Neural cell (in vitro differentiated cells): ENCODE measurements around the gene IL3RA.

Experiments used
- EP300 ChIP-seq: fragments of 450-650 bp; conservative IDR thresholded peaks from 2 replicates; pipeline ENCODE4 v1.6.1; 2014; ENCODE audit warnings: antibody characterized with exemption, mild to moderate bottlenecking, moderate library complexity; ENCODE audit not compliant: poor library complexity, severe bottlenecking
- POLR2AphosphoS5 ChIP-seq: IDR thresholded peaks from 2 replicates; pipeline ENCODE4 v1.6.1; 2012
- SMC3 ChIP-seq: fragments of 450-650 bp; conservative IDR thresholded peaks from 2 replicates; pipeline ENCODE4 v1.6.1; 2014; ENCODE audit warnings: antibody characterized with exemption, mild to moderate bottlenecking, moderate library complexity; ENCODE audit not compliant: poor library complexity
- TF ChIP-seq, protein P1 (sequence below): fragments of 450-650 bp; IDR thresholded peaks from 2 replicates; pipeline ENCODE4 v1.5.1; 2014; ENCODE audit warnings: antibody characterized with exemption, mild to moderate bottlenecking, moderate library complexity; ENCODE audit not compliant: poor library complexity, severe bottlenecking

DNA sequence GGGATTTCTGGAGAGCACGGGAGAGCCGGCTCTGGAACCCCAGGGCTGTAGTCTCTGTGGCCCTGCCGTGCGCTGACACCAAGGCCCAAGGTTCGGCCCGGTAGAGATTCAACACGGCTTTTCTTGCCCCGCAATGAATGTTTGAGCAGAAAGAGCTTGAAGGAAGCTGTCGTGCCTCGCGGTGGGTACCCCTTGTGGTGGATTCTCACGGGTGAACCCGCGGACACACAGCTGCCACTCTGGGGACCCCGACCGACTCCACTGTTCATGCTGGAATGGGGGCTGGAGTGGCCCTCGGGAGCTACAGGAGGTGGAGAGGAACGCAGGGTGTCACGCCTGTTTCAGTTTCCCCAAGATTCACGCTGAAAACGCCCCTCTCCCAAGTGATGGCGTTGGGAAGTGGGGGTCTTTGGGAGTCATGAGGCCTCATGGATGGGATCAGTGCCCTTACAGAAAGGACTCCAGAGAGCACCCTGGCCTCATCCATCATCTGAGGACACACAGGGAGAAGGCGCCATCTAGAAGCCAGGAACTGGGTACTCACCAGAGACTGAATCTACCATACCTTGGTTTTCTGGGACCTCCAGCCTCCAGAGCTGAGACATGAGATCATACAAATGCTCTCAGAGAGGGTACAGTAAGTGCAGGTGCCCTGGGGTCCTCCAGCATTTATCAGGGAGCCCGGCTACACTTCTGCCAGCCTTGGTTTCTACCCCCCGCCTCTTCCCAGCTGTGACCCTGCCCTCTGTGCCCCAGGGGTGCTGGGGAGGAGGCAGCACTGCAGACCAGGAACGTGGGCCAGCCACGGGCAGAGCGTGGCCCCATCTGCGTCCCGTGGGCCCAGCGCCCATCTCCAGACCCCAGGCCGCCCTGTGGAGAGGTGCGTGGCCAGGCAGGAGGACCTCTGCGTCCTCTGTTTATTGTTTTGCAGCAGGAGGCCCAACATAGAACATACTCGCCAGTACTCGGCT, 49.0 kb downstream of the IL3RA start:
- TF ChIP-seq, protein P1, sequence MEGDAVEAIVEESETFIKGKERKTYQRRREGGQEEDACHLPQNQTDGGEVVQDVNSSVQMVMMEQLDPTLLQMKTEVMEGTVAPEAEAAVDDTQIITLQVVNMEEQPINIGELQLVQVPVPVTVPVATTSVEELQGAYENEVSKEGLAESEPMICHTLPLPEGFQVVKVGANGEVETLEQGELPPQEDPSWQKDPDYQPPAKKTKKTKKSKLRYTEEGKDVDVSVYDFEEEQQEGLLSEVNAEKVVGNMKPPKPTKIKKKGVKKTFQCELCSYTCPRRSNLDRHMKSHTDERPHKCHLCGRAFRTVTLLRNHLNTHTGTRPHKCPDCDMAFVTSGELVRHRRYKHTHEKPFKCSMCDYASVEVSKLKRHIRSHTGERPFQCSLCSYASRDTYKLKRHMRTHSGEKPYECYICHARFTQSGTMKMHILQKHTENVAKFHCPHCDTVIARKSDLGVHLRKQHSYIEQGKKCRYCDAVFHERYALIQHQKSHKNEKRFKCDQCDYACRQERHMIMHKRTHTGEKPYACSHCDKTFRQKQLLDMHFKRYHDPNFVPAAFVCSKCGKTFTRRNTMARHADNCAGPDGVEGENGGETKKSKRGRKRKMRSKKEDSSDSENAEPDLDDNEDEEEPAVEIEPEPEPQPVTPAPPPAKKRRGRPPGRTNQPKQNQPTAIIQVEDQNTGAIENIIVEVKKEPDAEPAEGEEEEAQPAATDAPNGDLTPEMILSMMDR: no peak
- no peak for TF ChIP-seq SMC3
- TF ChIP-seq POLR2AphosphoS5: peak; percentile 0
- TF ChIP-seq EP300: no peak
